Smooth muscle cell (in vitro differentiated cells): ENCODE results near the gene FANCG. TPM values are rescaled to one million over a fixed set of nuclear protein-coding genes. Genes with fewer than 3 reads are reported as not detected.

Experiments
- DNase-seq: peaks from one replicate; lab custom pipeline; 2025; ENCODE audit not compliant: unreplicated experiment; lab: John Stamatoyannopoulos, UW
- H2AFZ ChIP-seq: fragments of 200-600 bp; sonication (generic); 2 replicates; pipeline ENCODE4 v1.6.0; 2016; ENCODE audit warnings: antibody characterized with exemption, low read depth, mild to moderate bottlenecking
- H3F3A ChIP-seq: fragments of 200-600 bp; sonication (generic); 2 replicates; pipeline ENCODE4 v1.6.0; 2017; ENCODE audit warnings: antibody characterized with exemption, low read depth
- H3K27ac ChIP-seq: fragments of 200-600 bp; sonication (generic); 2 replicates; pipeline ENCODE4 v1.5.1; 2016; ENCODE audit warnings: low read depth, mild to moderate bottlenecking
- H3K27me3 ChIP-seq: fragments of 200-600 bp; sonication (generic); 2 replicates; pipeline ENCODE4 v1.6.1; 2016; ENCODE audit warnings: low read depth, mild to moderate bottlenecking
- H3K36me3 ChIP-seq: fragments of 200-600 bp; sonication (generic); 2 replicates; pipeline ENCODE4 v1.5.1; 2016; ENCODE audit warnings: low read depth
- H3K4me1 ChIP-seq: fragments of 200-600 bp; sonication (generic); 2 replicates; pipeline ENCODE4 v1.5.1; 2016; ENCODE audit warnings: low read depth
- H3K4me2 ChIP-seq: fragments of 200-600 bp; sonication (generic); 2 replicates; pipeline ENCODE4 v1.6.0; 2016; ENCODE audit warnings: mild to moderate bottlenecking
- H3K4me3 ChIP-seq: fragments of 200-600 bp; sonication (generic); 2 replicates; pipeline ENCODE4 v1.5.1; 2016; ENCODE audit warnings: mild to moderate bottlenecking
- H3K79me2 ChIP-seq: fragments of 200-600 bp; sonication (generic); 2 replicates; pipeline ENCODE4 v1.6.0; 2016; ENCODE audit warnings: low read depth, mild to moderate bottlenecking
- H3K9ac ChIP-seq: fragments of 200-600 bp; sonication (generic); 2 replicates; pipeline ENCODE4 v1.6.0; 2016; ENCODE audit warnings: low read depth
- H3K9me3 ChIP-seq: fragments of 200-600 bp; sonication (generic); replicated peaks from 2 replicates; pipeline ENCODE4 v1.5.1; 2016; ENCODE audit warnings: low read depth
- H4K20me1 ChIP-seq: fragments of 200-600 bp; sonication (generic); 2 replicates; pipeline ENCODE4 v1.6.0; 2016; ENCODE audit warnings: low read depth
- CTCF ChIP-seq: fragments of 200-600 bp; sonication (generic); IDR thresholded peaks from 2 replicates; pipeline ENCODE4 v1.5.1; 2017; ENCODE audit warnings: borderline replicate concordance, mild to moderate bottlenecking, antibody characterized with exemption; ENCODE audit not compliant: insufficient read depth, poor library complexity, severe bottlenecking
- WGBS: methylation state at CpG from one replicate; pipeline ENCODE4 v1.1.7; 2016; ENCODE audit warnings: low lambda C conversion rate; 5-methylcytosine and 5-hydroxymethylcytosine counted together
- polyA plus RNA-seq: library from polyadenylated mRNA; unstranded; fragments of >200 nt; fragmentation: Nextera tagmentation; extraction: Ambion mirVana; gene quantifications from 2 replicates; pipeline ENCODE4 v1.2.1, GENCODE V29; 2016
- total RNA-seq: library from RNA; depleted of rRNA; stranded (reverse); fragments of >200 nt; gene quantifications from 2 replicates; pipeline ENCODE4 v1.2.3, GENCODE V29; 2014

The FANCG gene
- total and polyA plus RNA-seq, 2 experiments from 2014 or later, result 13.0 to 19.0 TPM

- H3K79me2 ChIP-seq, result no peaks in the 10 kb centered on the region
- H4K20me1 ChIP-seq, result no peaks in the 10 kb centered on the region
- 92% methylated on average over 2 of the region's 2 CpGs for WGBS
- no peaks in the 10 kb centered on the region for H3K9me3 ChIP-seq
- H2AFZ ChIP-seq, result no peak overlapping the region
- no peak for TF ChIP-seq CTCF
- no peak overlapping the region for H3K27ac ChIP-seq
- DNase-seq, result no peak
- H3K4me3 ChIP-seq, result no peak overlapping the region
- H3K27me3 ChIP-seq, result no peaks in the 10 kb centered on the region
- no peak overlapping the region for H3K4me2 ChIP-seq
- H3F3A ChIP-seq, result no peaks in the 10 kb centered on the region
- no peaks in the 10 kb centered on the region for H3K4me1 ChIP-seq
- H3K36me3 ChIP-seq, result peaks cover 3% of the 10 kb centered on the region
- no peak overlapping the region for H3K9ac ChIP-seq
Observed at GRCh38 chr9:35089434-35089833, 9.7 kb upstream of the FANCG start.

- H3K9ac ChIP-seq, result no peak overlapping the region
- H2AFZ ChIP-seq, result no peak overlapping the region
- no peak for TF ChIP-seq CTCF
- no peak overlapping the region for H3K27ac ChIP-seq
- H3F3A ChIP-seq, result peaks cover 4% of the 10 kb centered on the region
- no peak overlapping the region for H3K4me2 ChIP-seq
- DNase-seq, result no peak
- H3K79me2 ChIP-seq, result no peaks in the 10 kb centered on the region
- WGBS, result 88% methylated on average over 2 of the region's 2 CpGs
- no peaks in the 10 kb centered on the region for H3K27me3 ChIP-seq
- no peak overlapping the region for H3K4me3 ChIP-seq
- H4K20me1 ChIP-seq, result no peaks in the 10 kb centered on the region
- H3K9me3 ChIP-seq, result no peaks in the 10 kb centered on the region
- H3K36me3 ChIP-seq, result peaks cover under 1% of the 10 kb centered on the region
- no peaks in the 10 kb centered on the region for H3K4me1 ChIP-seq
Observed at GRCh38 chr9:35085078-35085477, 5.3 kb upstream of the FANCG start.

- H3K9ac ChIP-seq, result peak overlapping the region; percentile 53
- no peaks in the 10 kb centered on the region for H4K20me1 ChIP-seq
- peak overlapping the region; percentile 28 for H3K27ac ChIP-seq
- H3F3A ChIP-seq, result peaks cover 10% of the 10 kb centered on the region
- DNase-seq, result no peak
- H3K27me3 ChIP-seq, result no peaks in the 10 kb centered on the region
- H2AFZ ChIP-seq, result peak overlapping the region; percentile 85
- H3K4me1 ChIP-seq, result peaks cover 12% of the 10 kb centered on the region
- H3K9me3 ChIP-seq, result no peaks in the 10 kb centered on the region
- H3K4me2 ChIP-seq, result peak overlapping the region; percentile 90
- no peaks in the 10 kb centered on the region for H3K36me3 ChIP-seq
- 11% methylated on average over 10 of the region's 10 CpGs for WGBS
- no peak for TF ChIP-seq CTCF
- peaks cover 25% of the 10 kb centered on the region for H3K79me2 ChIP-seq
- H3K4me3 ChIP-seq, result peak overlapping the region; percentile 74
Observed at GRCh38 chr9:35079041-35079425, 709 bp downstream of the FANCG start.

GRCh38 chr9:35078066-35078465 lies 1.7 kb downstream of the FANCG start:
- Histone ChIP-seq H3K4me2 (peak overlapping the region; percentile 90), H3K9ac (no peak overlapping the region), H3K79me2 (peaks cover 25% of the 10 kb centered on the region), H3K27ac (no peak overlapping the region), H2AFZ (no peak overlapping the region), H3K9me3 (no peaks in the 10 kb centered on the region), H3K36me3 (no peaks in the 10 kb centered on the region), H4K20me1 (no peaks in the 10 kb centered on the region), H3F3A (peaks cover 10% of the 10 kb centered on the region), H3K4me3 (peak overlapping the region; percentile 74), H3K27me3 (no peaks in the 10 kb centered on the region), H3K4me1 (peaks cover 14% of the 10 kb centered on the region)
- no peak for TF ChIP-seq CTCF
- 92% methylated on average over 4 of the region's 4 CpGs for WGBS
- no peak for DNase-seq
